HG03097 (cell line): ENCODE results near the gene LRRC75A.

ENCODE experiments used
- ATAC-seq: cut with Tn5 transposase; IDR thresholded peaks from one replicate; pipeline ENCODE4 v1.9.1; 2021; ENCODE audit not compliant: unreplicated experiment, low FRiP score

The LRRC75A gene

DNA sequence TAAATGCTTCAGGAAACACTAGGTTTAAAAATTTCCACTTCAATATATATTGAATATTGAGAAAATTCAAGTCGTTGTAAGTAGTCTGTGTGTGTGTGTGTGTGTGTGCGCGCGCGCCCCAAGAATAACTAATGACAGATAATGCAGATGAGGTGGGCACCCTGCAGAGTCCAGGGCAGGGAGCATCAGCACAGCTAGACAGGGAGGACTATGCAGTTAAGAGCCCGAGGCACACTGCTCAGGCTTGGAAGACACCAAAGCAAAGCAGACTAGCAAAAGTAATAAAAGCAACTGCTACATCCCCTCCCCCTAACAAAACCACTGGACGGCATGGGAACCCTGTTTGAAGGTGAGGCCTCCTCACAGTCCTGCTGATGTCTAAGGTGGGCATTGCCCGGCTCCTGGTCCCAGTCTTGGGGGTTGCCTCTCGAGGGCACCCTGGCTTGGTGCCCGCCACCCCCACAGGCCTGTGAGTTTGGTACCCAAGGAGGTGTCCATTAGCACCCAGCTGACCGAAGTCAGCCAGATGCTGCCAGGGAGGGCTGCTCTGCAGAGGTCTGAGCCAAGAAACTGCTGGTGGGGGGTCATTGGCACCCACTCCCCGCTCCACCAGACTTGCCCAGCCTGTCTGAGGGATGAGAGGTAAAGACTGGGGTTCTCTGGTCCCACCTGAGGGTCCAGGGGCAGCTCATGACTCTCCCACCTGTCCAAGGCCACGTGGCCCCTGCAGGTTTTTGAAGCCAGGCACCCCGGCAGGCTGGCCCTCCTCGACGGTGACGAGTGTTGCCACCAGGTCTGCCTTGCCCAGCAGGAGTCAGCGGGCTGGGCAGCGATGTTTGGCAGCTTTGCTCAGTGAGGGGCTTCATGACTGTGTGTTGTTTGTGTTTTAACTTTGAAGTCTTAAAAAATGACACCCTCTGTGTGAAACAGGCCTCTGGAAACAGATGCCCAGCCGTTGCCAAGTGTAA, 18.7 kb downstream of the LRRC75A start:
- no peak for ATAC-seq

GRCh38 chr17:16472539-16472938, 19.5 kb downstream of the LRRC75A start:
- ATAC-seq = no peak

GRCh38 chr17:16471295-16471694, 20.7 kb downstream of the LRRC75A start:
- no peak for ATAC-seq

DNA sequence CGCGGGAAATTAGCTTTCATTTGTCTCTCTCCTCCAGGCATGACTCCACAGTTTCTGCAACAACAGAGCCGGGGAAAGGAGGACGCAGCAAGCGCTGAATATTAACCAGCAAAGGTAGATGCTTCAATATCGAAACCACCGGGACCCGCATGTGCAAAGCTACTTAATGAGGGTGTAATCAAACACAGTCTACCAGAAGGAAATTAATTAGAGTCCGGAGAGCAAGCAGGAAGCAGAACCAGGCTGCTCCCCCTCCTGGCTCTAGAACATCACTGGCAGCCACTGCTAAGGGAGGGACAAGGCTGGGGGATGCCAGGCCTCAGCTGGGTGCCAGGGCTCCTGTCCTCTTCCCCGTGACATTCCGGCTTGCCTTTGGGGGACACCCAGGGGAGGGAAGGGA, 21.7 kb downstream of the LRRC75A start:
- no peak for ATAC-seq

DNA sequence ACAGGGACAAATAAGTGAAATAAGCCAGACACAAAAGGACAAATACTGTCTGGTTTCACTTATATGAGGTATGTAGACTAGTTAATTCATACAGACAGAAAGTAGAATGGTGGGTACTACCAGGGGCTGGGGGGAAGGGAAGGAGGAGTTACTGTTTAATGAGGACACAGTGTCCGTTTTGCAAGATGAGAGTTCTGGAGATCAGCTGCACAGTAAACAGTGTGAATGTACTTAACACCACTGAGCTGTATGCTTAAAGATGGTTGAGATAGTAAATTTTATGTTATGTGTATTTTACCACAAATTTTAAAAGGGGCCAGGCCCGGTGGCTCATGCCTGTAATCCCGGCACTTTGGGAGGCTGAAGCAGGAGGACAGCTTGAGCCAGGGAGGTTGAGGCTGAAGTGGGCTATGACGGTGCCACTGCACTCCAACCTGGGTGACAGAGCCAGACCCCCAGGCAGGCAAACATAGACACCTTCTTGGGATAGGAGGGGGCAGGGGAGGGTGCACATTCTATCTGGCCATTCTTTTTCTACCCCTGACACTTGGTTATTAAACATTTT, 23.5 kb downstream of the LRRC75A start:
- ATAC-seq = no peak

GRCh38 chr17:16467886-16468285, 24.1 kb downstream of the LRRC75A start:
- no peak for ATAC-seq

DNA sequence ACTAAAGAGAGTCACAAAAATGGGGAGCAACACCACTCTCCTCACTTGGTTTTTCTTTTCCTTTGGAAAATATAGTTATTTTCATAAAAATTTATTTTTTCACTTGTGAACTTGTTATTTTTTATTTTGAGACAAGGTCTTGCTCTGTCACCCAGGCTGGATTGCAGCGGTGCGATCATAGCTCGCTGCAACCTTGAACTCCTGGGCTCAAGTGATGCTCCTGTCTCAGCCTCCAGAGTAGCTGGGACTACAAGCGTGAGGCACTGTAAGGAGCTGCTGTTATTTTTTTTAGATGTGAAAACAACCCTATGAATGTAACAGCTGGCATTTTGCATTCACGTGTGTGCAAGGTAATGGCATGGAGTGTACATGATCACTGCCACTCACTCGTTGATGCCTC, 24.9 kb downstream of the LRRC75A start:
- ATAC-seq = no peak

GRCh38 chr17:16466407-16466806, 25.6 kb downstream of the LRRC75A start:
- ATAC-seq = no peak

DNA sequence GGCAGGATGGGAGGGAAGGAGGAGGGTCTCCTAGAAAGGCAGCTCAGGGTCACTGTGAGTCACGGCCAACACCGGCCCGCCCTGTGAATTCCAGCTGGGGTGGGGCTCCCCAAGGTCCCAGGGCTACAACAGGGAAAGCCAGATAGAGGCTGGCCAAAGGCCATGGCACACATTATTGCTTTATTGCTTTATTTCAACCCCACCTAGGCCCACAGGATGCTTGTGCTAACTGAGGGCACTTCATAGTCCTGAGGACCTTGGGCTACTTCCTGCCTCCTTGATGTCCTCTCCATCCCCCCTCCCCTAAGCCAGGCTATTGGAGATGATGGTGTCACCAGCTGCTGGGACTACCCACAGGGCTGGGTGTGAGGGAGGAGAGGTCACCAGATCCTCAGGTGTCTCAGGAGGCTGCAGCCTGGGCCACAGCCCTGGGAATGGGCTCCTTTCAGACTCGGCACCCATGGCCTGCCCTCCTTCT, 26.1 kb downstream of the LRRC75A start:
- ATAC-seq = no peak

DNA sequence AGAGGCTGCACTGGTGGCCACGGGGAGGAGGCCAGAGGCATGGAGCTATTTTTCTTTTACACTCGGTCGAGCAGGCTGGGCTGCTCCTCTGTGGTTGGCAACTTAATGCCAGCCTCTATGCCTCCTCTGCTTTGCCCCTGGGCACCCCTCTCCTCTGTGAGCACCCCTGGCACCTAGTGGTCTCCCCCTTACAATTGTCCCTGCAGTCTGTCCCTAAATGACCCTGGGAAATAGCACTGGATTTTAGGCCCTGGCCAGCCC, 27.0 kb downstream of the LRRC75A start:
- no peak for ATAC-seq

DNA sequence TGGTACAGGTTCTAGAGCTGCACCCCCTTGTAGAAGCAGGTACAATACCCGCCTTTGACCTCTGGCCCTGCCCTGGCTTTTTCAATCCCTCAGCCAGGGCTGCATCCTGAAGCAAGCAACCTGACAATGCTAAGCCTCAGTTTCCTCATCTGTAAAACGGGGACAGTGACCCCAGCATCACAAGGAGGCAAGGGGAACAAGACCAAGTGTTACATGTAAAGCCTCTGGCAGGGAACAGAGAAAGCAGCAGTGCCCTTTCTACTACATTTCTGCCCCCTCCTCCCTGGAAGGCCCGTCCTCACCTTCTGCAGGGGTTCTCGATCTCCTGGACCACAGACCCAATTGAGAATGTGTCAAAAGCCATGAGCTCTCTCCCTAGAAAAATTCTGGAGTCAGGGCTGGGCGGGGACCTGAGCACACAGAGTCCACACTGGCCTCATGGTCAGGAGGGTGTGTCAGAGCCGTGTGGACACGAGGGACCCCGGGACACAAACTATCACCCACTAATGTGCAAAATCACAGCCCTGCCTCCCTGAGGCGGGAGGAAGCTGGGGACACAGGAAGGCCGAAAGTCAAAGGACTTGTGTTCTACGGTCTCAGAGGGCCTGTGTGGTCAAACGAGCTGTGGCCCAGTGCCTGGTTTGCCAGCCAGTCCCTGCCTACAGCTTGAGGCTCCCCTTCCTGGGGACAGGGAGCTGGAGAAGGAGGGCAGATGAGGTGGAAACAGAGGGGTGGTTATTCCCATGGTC, 27.5 kb downstream of the LRRC75A start:
- ATAC-seq = no peak

DNA sequence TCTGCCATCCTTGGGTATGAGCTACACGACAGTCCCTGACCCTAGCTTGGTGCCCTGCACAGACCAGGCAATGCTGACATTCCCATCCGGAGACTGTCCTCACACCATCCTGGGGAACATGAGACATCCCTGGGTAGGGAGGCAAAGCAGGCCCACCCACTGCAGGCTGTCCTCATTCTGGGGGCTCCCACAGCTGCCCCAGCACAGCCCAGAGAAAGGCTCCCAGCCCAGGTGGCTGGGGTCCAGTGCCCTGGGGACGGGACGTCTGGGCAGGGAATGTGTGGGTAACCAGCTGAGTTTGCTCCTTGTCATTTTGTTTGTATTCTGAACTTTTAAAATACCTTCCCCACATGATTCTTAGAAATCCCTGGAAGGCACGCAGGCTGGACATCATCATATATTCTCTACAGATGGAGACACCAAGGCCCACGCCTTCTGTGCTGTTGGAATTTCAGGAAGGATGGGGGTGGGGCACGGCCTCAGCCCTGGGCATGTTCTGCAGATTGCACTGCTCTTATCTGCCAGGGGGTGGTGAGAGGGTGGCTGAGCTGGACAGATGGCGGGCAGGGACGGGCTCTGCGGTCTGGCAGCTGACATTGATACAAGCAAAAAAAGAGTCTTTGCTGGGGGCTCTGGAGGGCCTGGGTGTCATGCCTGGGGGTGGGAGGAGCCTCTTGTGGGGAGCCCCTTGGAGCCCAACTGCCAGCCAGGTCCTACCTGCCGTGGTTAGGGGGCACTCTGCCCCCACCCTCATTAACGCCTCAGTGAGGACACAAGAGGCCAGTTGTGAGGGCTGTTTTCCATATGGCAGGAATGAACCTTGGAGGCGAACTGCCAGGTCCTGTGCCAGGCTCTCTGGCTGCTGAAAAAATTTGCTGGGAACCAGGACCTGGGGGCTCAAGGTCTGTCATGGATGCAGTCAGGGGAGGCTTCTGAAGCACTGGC, 28.4 kb downstream of the LRRC75A start:
- no peak for ATAC-seq

GRCh38 chr17:16462070-16462864, 29.7 kb downstream of the LRRC75A start:
- ATAC-seq = no peak

- ATAC-seq = no peak
Measured at GRCh38 chr17:16461606-16461866, 30.5 kb downstream of the LRRC75A start.

- ATAC-seq = no peak
Measured at GRCh38 chr17:16460796-16461605, 31.0 kb downstream of the LRRC75A start.

DNA sequence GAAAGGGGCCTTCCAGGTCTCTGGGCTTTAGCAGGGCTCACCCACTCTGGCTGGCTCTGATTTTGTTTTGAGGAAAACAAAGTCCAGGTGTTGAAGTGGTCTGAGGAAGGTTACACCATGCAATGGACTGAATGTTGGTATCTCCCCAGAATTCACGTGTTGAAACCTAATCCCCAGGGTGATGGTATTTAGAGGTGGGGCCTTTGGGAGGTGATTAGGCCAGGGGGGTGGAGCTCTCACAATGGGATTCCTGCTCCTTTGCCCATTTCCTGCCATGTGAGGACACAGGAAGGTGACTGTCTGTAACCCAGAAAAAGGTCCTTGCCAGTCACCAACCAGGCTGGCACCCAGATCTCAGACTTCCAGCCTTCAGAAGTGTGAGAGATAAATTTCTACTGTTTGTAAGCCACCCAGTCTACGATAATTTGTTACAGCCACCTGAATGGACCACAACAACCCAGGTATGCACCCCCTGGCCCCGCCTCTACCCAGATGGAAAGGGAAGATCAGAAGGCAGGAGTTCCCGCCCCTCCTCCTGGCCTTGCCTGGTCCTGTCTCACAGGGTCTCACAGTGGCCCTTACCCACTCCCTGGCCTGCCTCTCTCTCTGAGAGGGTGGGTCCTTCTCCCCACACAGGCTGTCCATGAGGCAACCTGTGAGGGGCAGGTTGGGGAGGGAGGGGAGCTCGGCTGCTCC, 32.0 kb downstream of the LRRC75A start:
- no peak for ATAC-seq

DNA sequence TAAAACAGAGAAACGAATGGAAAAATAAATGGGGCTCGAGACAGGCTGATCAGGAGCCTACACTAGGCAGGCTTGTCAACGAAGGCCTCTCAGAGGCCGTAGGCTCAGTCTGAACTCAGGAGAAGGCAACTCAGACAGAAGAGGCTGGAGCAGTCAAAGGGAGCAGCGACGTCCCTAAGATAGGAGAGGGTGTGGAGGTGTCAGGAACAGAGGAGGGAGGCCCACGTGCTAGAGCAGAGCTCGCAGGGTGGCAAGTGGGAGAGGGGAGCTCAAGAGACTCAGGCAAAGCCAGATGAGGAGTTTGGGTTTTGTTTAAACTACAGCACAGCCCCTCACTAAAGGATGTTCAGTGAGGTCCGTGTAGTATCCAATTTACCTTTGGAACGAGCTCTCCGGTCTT, 32.7 kb downstream of the LRRC75A start:
- ATAC-seq = no peak

GRCh38 chr17:16456742-16457316, 35.2 kb downstream of the LRRC75A start:
- no peak for ATAC-seq
